Measurements from ENCODE around the gene RGS8.

GRCh38 chr1:182664296-182664695 is 20.1 kb downstream of the RGS8 start:
- TF ChIP-seq CTCF (conservative IDR thresholded peaks at IDR 0.05), result no peak
- no peak for TF ChIP-seq EZH2 (IDR thresholded peaks at IDR 0.05; ENCODE audit: low read depth)
